Stimulated activated CD4-positive, alpha-beta T cell treated with anti-CD3 and anti-CD28 coated beads, Interleukin-1b, Interleukin-23, amount 100 ng/mL, for 48 hours (primary cell): ENCODE data around the gene TPBGL.

Source experiments
- DNase-seq: peaks from one replicate; pipeline ENCODE4 v3.0.0-alpha.2; 2020

Gene TPBGL, protein sequence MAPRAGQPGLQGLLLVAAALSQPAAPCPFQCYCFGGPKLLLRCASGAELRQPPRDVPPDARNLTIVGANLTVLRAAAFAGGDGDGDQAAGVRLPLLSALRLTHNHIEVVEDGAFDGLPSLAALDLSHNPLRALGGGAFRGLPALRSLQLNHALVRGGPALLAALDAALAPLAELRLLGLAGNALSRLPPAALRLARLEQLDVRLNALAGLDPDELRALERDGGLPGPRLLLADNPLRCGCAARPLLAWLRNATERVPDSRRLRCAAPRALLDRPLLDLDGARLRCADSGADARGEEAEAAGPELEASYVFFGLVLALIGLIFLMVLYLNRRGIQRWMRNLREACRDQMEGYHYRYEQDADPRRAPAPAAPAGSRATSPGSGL

DNA sequence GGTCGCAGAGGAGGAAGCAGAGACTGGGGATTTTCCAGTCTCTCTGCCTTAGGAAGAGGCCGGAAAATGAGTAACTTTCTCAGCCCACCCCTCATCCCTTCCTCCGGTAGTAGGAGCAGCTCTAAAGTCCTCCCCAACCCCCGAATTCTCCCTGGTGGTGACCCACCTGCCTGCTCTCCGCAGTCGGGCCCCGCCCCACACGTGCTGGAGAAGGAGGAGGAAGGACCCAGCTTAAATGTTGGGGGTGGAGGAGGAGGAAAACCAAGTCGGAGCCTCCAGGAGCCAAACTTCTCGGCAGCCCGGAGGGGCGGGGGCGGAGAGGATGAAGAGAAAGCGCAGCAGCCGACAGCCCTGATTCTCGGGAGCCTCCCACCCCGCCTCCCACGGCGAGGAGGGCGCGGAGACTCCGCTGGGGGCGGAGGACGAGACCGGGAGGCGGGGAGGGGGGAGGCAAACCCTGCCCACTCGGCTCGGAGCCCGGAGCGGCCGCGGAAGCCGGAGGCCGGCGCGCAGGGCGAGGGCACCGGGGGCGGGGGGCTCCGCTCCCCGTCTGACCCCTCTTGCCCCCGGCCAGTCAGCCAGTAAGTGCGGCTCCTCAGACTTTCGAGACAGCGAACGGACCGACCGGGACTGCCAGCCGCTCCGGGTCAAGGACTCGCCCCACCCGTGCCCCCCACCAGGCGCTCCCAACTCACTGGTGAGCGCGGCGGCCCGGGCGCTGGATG is at the start of gene TPBGL:
TSS of gene TPBGL (plus strand) at position 464 of the 725 bp plus-strand sequence. CDS start 276 bp downstream, outside the sequence.
- no peak for DNase-seq

DNA sequence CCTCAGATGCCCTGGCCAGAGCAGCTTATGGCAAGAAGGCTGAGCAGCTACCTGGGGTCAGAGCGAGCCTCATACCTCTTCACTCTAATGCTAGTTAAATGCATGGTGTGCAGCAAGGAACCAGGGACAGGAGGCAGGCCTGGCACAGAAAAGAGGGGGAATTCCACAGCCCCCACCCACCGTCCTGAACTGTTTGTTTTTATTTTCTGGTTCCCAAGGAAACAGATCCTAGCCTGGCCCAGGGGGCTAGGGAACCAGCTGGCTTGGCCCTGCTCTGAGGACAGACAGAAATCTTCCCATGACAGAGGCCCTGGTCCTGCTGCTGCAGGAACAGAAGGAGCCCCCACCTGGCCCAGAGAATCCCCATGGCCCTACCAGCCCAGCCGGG is 49.2 kb upstream of the TPBGL start:
- no peak for DNase-seq

DNA sequence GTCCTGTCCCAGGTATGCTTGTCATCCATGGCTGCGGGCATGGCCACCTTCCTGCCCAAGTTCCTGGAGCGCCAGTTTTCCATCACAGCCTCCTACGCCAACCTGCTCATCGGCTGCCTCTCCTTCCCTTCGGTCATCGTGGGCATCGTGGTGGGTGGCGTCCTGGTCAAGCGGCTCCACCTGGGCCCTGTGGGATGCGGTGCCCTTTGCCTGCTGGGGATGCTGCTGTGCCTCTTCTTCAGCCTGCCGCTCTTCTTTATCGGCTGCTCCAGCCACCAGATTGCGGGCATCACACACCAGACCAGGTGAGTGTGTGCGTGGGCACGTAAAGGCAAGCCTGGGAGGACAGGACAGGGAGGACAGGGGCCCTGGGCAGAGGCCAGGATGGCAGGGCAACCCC is 47.3 kb upstream of the TPBGL start:
- DNase-seq = no peak

DNA sequence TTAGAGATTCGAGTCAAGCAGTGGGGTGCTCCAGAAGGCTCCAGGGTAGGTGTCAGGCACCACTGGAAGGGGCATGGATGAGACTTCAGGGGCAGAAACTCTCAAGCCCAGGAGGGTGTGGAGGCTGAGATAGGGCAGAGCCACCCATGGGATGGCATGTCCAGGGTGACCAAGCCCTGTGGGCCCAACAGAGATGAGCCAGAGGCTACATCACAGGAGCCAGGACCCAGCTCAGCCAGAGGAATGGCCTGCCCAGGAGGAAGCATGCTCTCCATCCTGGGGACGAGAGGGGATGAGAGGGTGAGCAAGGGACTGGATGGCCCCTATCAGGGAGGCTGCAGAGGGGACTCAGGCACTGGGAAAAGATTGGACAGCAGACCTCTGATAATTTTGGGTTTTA is 46.9 kb upstream of the TPBGL start:
- DNase-seq = no peak

DNA sequence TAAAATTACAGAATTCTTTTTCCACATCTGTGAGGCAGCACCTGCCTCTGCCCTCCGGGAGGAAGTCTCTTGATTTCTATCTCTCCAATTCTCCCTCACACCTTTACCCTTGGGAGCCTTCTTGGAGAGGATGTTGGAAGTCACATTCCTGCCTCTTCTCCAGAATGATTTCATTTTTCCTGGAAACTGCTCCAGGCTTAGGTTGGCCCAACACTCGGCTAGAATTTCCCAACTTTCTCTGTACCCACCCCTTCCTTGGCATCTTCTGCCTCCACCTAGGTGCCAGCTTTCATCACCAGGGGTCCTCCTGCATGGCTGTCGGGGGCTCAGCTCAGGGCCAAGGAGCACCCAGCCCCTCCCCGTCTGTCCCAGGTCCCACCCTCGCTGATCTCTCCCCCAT is 46.4 kb upstream of the TPBGL start:
- no peak for DNase-seq

DNA sequence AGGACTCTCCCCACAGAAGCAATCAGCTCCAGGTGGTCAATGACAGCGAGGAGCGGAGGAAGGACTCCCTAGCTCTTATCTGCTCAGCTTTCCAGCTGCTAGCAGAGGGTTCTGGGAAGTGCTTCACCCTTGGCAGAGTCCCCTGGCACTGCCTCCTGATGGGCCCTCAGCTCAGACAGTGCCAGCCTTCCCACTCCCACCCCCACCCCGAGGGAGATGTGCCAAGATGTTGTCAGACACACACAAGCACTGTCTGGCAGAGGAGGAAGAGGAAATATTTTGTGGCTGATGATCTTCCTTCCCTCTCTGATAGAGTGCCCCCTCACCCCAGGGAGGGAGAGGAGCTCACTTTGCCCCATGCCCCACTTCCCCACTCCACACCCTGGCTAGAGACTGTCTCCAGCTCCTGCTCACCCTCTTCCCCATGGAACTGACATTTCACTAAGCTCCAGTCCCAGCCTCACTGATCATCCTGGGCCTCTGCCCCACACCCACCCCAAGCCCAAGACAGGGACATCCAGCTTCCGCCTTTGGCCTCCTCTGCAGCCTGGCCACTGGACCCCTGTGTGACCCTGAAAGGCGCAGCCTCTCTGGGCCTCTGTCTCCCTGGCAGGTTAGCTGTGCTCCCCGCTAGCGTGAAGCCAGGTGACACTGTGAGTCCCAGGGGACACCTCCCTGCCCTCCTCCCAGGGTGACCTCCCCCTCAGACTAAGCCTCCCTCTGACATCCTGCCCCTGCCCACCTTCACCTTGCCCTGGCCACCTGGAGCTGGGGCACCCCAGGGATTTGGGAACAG is 45.2 kb upstream of the TPBGL start:
- no peak for DNase-seq

DNA sequence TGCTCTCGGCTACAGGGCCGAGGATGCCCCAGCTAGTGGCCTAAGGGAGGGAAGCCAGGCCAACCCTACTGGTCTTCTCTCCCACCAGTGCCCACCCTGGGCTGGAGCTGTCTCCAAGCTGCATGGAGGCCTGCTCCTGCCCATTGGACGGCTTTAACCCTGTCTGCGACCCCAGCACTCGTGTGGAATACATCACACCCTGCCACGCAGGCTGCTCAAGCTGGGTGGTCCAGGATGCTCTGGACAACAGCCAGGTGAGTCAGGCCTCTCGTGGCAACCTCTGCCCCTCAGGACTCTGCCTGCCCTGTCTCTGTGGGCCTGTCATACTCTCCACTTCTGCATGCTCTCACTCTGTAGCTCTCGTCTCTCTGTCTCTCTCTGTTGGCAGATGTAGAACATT is 44.1 kb upstream of the TPBGL start:
- no peak for DNase-seq

DNA sequence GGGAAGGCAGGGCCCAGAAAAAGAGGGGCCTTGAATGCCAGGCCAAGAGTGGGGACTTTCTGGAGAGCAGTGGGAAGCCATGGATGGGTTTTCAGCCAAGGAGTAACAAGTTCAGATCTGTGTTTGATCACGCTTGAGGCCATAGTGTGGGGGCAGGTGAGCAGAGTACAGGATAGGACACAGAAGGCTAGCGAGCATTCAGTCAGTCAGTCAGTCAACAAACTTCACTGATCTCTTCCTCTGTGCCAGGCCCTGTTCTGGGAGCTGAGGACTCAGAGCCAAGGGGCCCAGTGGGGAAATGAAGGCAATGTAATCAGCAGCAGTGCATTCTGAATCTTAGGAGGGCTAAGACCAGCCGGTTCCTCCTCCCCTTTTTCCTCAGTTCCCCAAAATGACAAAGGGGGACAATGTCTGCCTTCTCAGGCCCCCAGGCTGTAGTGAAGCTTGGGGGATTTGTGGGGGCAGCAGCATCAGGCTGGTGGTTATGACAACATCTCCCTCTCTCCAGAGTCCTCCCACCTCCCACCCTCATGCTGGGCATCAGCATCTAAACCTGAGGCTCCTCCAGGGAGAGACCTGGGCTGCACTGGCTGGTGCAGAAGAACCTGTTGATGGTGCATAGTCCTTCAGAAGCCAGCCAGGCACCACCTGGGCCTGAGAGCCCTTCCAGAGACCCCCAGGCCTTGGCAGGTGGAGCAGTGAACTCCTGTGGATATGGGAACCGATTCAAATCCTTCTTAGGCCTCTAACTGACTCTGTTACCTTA is 42.9 kb upstream of the TPBGL start:
- DNase-seq = no peak

DNA sequence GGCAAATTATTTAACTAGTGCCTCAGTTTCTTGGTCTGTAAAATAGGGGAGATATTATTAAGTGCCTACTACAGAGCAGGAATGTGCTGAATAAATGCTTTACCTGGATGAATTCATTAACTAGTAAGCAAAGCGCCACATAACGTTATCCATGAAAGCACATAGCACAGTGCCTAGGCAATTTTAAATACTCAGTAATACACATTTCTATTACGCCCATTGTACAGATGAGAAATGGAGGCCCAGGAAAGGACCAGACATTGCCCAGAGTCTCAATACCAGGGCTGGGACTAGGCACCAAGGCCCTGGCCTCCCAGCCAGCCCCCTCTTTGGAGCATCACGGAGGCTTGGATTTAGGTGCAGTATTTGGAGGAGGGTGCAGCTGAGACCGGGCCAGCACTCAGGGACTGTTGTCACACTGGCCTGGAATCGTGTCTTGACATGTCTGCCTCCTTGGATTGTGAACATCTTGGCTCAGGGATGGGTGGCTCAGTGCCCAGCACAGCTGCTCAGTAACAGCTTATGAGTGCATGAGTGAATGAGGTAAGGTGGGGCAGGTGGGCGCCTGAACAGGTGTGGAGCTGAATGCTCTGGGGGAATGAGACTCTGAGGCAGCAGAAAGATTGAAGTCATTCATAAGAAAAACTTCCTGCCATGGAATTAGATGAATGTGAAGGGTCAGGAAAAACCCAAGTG is 42.1 kb upstream of the TPBGL start:
- no peak for DNase-seq

DNA sequence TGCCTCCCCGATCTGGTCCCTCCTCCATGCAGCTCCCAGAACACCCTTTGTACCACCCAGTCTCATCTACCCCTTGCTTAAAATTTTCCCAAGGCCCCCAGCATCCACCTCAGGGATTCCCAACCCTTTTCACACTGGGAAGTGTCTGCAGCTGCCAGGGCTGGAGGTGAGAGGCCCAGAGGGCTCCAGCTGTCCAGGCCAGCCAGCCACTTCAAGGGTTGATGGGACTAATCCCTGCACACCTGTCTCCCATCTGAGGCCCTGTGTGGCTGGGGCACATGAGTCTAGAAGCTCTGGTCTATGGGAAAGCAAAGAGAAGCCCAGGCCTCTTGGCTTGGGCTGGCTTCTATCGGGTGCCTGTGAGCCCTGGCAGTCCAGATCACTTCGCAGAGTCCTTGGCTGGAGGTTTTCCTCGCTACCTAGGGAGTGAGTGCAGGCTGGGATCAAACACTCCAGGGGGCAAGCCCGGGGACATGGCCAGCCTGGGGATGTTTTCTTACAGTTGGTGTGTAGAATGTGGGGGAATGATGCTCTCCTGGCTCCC is 41.1 kb upstream of the TPBGL start:
- no peak for DNase-seq

DNA sequence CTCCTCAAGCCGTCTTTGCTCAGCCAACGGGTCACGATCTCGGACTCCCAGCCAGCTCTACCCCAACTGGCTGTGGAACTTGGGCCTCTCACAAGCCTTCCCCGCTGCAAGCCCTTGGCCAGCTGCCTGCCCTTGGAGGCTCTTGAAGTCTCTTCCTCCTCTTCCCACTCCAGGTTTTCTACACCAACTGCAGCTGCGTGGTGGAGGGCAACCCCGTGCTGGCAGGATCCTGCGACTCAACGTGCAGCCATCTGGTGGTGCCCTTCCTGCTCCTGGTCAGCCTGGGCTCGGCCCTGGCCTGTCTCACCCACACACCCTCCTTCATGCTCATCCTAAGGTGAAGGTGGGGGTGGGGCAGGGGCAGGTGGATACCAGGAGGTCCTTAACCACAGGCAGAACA is 40.5 kb upstream of the TPBGL start:
- no peak for DNase-seq

DNA sequence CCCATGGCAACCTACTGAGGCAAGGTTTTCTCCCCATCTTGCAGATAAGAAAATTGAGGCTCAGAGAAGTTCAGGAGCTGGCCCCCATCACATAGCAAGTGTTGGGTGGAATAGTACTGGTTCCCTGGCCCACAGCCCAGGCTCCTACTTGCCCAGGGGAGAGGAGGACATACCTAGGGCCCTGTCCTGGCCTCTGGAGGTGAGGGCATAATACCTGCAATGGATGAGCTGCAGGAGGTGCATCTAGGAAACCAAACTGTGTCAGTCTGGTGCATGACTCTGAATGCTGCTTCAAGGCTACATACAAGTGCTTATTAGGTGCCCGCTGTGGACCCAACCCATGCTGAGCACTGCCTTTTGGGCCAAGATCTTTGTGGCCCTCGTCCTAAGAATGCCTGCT is 40.0 kb upstream of the TPBGL start:
- DNase-seq = no peak

DNA sequence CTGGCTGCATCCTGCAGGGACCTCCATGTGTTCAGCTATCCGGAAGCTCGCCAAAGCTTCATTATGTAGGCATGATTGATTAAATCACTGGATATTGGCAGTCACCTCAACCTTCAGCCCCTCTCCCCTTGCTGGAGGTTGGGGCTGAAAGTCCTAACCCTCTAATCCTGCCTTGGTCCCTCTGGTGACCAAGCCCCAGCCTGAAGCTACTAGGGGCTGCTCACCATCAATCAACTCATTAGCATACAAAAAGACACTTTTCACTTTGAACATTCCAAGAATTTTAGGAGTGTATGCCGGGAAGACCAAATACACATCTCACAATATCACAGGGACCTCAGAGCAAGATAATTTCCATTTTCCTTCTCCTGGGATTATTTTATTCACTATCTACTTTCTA is 38.8 kb upstream of the TPBGL start:
- DNase-seq = no peak

DNA sequence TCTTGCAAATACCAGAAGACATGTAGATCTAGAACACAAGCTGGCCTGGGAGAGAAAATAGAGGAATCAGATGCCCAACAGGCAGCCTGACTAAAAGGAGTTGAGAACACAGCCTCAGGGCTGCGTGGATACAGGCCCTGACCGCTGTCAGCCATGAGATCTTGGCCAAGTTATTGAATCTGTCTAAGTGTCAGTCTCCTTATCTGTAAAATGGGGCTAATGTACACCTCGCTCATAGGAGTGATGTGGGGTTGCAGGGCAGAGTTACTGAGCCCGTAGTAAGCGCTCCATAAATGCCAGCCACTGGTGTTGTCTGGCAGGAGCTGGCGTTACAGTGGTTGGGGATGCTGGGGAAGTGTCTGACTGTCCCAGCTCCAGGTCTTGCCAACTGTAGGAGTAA is 38.4 kb upstream of the TPBGL start:
- DNase-seq = no peak

DNA sequence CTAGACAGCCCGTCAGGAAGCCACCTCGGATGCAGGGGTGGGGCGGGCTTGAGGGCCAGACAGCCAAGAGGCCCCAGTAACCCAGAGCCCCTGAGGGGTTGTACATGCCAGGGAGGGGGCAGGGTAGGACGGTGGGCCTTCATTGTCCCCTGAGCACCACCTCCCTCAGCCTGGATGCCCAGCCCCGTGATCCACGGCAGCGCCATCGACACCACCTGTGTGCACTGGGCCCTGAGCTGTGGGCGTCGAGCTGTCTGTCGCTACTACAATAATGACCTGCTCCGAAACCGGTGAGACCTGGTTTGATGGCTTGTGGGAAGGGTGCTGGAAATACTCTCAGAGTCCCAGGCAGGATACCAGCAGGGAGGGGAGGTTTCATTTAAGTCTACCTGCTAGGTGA is 37.4 kb upstream of the TPBGL start:
- no peak for DNase-seq

DNA sequence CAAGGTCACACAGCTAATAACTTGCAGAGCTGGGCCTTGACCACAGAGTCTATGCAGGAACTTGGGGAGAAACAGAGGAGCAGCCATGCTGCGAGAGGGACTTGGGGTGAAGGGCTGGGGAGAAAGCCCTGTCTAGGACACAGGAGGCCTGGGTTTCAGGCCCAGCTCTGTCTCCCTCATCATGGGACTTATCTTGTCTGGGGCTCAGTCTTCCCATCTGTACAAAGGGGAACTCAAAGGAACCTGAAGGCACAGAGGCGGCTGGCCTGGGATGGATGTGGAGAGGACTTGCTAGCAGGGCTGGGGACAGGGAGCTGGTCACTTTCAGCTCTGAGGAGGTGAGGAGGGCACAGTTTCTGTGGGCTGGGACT is 36.9 kb upstream of the TPBGL start:
- no peak for DNase-seq

DNA sequence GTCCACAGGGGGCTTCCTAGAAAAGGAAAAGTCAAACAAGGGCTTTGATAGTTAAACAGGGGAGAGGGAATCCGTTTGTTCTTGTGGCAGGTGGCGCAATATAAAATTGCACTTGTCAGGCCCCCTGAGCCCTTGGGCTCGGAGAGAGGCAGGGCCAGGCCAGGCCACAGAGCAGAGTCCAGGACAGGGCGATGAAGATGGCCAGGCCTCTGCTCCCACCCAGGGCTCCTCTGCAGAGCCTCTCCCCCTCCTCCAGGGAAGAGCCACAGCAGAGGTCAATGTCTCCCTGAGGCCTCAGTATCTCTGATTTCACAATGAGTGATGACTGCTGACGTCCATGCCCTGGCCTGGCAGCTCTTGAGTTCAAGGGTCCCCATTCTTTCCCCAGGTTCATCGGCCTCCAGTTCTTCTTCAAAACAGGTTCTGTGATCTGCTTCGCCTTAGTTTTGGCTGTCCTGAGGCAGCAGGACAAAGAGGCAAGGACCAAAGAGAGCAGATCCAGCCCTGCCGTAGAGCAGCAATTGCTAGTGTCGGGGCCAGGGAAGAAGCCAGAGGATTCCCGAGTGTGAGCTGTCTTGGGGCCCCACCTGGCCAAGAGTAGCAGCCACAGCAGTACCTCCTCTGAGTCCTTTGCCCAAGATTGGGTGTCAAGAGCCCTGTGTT is 36.4 kb upstream of the TPBGL start:
- DNase-seq = no peak

DNA sequence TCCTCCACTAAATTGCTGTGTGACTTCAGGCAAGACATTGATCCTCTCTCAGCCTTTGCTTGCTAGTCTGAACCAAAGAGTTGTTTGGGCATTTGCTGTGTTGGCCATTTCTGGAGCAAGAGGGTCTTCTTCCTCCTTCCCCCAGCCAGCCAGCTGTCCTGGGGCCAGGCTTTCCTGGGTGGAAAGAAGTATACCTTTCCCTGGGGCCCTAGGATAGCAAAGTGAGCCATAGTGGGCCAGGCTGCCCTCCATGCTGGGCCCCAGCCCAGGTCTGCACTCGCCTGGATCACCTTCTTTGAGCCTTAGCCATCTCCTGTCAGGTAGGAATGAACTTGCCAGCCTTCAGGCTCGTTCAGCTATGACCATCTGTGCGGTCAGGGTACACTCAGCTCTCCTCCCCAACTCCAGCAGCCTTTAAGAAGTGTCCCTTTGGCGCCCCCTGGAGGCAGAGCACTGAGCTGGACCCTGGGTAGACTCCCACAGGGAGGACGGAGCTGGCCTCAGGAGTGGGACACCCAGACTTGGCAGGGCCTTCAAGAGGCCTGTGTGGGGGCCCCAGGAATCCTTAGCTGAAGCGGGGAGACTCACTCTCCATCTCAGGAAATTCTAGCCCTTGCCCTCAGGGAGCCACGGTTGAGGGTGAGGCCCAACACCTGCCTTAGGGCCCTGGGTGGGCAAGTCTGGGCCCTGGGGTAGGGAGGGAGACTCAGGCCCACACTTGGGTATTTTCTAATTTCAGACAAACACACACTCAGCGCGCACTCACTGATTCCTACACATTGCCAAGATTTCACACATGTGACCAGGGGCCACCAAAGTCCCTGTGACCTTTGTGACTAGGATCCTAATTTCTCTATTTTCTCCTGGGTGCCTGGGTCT is 35.6 kb upstream of the TPBGL start:
- DNase-seq = peak; percentile 82

DNA sequence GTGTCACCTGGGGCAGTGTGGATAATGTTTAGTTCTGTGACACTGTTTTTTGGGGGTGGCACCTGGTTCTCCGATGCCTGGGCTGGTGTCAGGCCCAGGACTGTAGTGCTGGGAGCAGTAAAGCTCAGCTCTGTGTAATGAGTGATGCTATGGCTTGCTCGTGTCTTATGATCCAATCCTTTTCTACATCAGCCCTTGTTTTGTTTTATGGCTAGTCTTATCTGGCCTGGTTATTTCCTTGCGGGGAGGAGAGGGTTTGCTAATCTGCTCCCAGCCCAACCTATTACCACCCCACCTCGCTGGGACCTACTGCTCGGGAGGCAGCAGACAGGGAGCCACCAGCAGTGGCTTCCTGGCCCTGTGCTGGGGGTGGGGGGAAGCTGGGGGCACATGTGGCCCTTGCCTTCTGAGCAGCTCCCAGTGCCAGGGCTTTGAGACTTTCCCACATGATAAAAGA is 35.0 kb upstream of the TPBGL start:
- no peak for DNase-seq

DNA sequence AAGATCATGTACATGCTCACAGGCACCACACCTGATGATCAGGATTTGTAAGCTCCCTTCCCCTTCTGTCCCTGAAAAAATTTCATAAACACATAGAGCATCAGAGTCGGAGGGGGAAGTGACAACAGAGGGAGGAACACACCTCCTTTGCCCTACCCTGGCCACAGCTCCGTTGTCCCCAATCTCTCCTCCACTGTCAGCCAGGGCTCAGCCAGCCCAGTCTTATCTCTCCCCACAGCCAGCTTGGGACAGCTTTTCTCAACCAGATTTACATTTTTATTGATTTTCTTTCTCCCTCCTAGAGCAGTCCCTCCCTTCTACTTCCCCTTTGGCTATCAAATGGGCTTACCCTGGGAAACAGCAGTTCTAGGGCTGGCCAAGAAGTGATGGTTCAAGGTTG is 32.1 kb upstream of the TPBGL start:
- no peak for DNase-seq
